ENCODE data around the gene PNRC1. TPM values are rescaled to one million over a fixed set of nuclear protein-coding genes. Genes with fewer than 3 reads are reported as not detected.
"Not testable (repeated sequence)": the region's sequence is repeated elsewhere in the genome, so short reads cannot be mapped to it uniquely, and the experiment has no call there.

PNRC1 gene
- 95.2 and 98.1 TPM in 2 replicates for total RNA-seq

- Histone ChIP-seq H3K36me3 (ENCODE audit: insufficient read depth, low read length) (peaks cover 19% of the 10 kb centered on the region), H3K4me3 (ENCODE audit: insufficient read depth, low read length) (peak within 1 kb of the TSS; percentile 81), H3K4me2 (ENCODE audit: insufficient read depth, low read length) (peak within 1 kb of the TSS; percentile 86), H3K27me3 (ENCODE audit: insufficient read depth, low read length) (no peaks in the 10 kb centered on the region), H3K79me2 (ENCODE audit: insufficient read depth, low read length) (peaks cover 43% of the 10 kb centered on the region), H3K4me1 (ENCODE audit: insufficient read depth, low read length) (peaks cover 12% of the 10 kb centered on the region), H3K27ac (ENCODE audit: low read depth, low read length) (peak within 1 kb of the TSS; percentile 96), H2AFZ (ENCODE audit: low read length) (peak within 1 kb of the TSS; percentile 79), H4K20me1 (ENCODE audit: insufficient read depth, low read length) (peaks cover 28% of the 10 kb centered on the region), H3K9me3 (ENCODE audit: low read depth, low read length) (no peaks in the 10 kb centered on the region)
- TF ChIP-seq CTCF (IDR thresholded peaks at IDR 0.05; ENCODE audit: extremely low read depth, low read depth, low read length): no peak
- peak; percentile 98 for DNase-seq (ENCODE audit: insufficient read length, low spot score, missing footprints)
Observed at GRCh38 chr6:89080281-89081128, at the start of gene PNRC1. Gene PNRC1, plus strand, starts transcription at chr6:89080751. Its CDS starts 144 bp downstream, at chr6:89080895.

GRCh38 chr6:89032599-89032998, 48.0 kb upstream of the PNRC1 start:
- Histone ChIP-seq H2AFZ (ENCODE audit: low read length) (no peak overlapping the region), H3K27ac (ENCODE audit: low read depth, low read length) (no peak overlapping the region), H3K9me3 (ENCODE audit: low read depth, low read length) (no peaks in the 10 kb centered on the region), H3K4me1 (ENCODE audit: insufficient read depth, low read length) (peaks cover 20% of the 10 kb centered on the region), H3K4me2 (ENCODE audit: insufficient read depth, low read length) (no peak overlapping the region), H3K4me3 (ENCODE audit: insufficient read depth, low read length) (no peak overlapping the region), H3K27me3 (ENCODE audit: insufficient read depth, low read length) (peaks cover 2% of the 10 kb centered on the region), H3K79me2 (ENCODE audit: insufficient read depth, low read length) (no peaks in the 10 kb centered on the region), H4K20me1 (ENCODE audit: insufficient read depth, low read length) (no peaks in the 10 kb centered on the region), H3K36me3 (ENCODE audit: insufficient read depth, low read length) (no peaks in the 10 kb centered on the region)
- no peak for DNase-seq (ENCODE audit: insufficient read length, low spot score, missing footprints)
- TF ChIP-seq CTCF (IDR thresholded peaks at IDR 0.05; ENCODE audit: extremely low read depth, low read depth, low read length): no peak

- Histone ChIP-seq H3K36me3 (ENCODE audit: insufficient read depth, low read length) (no peaks in the 10 kb centered on the region), H3K27ac (ENCODE audit: low read depth, low read length) (no peak overlapping the region), H3K27me3 (ENCODE audit: insufficient read depth, low read length) (no peaks in the 10 kb centered on the region), H3K9me3 (ENCODE audit: low read depth, low read length) (no peaks in the 10 kb centered on the region), H2AFZ (ENCODE audit: low read length) (no peak overlapping the region), H4K20me1 (ENCODE audit: insufficient read depth, low read length) (no peaks in the 10 kb centered on the region), H3K4me1 (ENCODE audit: insufficient read depth, low read length) (peaks cover 20% of the 10 kb centered on the region), H3K79me2 (ENCODE audit: insufficient read depth, low read length) (no peaks in the 10 kb centered on the region), H3K4me2 (ENCODE audit: insufficient read depth, low read length) (no peak overlapping the region), H3K4me3 (ENCODE audit: insufficient read depth, low read length) (no peak overlapping the region)
- no peak for DNase-seq (ENCODE audit: insufficient read length, low spot score, missing footprints)
- no peak for TF ChIP-seq CTCF (IDR thresholded peaks at IDR 0.05; ENCODE audit: extremely low read depth, low read depth, low read length)
Observed at GRCh38 chr6:89033461-89033860, 47.1 kb upstream of the PNRC1 start.

- not testable (repeated sequence) for H2AFZ ChIP-seq (ENCODE audit: low read length); H3K27me3 ChIP-seq (ENCODE audit: insufficient read depth, low read length); H3K4me2 ChIP-seq (ENCODE audit: insufficient read depth, low read length); H4K20me1 ChIP-seq (ENCODE audit: insufficient read depth, low read length); H3K79me2 ChIP-seq (ENCODE audit: insufficient read depth, low read length); DNase-seq (ENCODE audit: insufficient read length, low spot score, missing footprints); H3K9me3 ChIP-seq (ENCODE audit: low read depth, low read length); H3K27ac ChIP-seq (ENCODE audit: low read depth, low read length); H3K4me3 ChIP-seq (ENCODE audit: insufficient read depth, low read length); H3K36me3 ChIP-seq (ENCODE audit: insufficient read depth, low read length)
- peaks cover 20% of the 10 kb centered on the region for H3K4me1 ChIP-seq (ENCODE audit: insufficient read depth, low read length)
Observed at GRCh38 chr6:89034116-89034515, 46.4 kb upstream of the PNRC1 start.

Measured in osteoblast (primary cell).